GM19452 (cell line): Measurements from ENCODE around the gene ZNF768.
"Not testable (repeated sequence)": the region's sequence is repeated elsewhere in the genome, so short reads cannot be mapped to it uniquely, and the experiment has no call there.

ENCODE experiments used
- ATAC-seq: cut with Tn5 transposase; IDR thresholded peaks from one replicate; pipeline ENCODE4 v1.9.1; 2021; ENCODE audit not compliant: unreplicated experiment

ZNF768 gene

GRCh38 chr16:30533748-30534367 lies 7.5 kb upstream of the ZNF768 start:
- peak; percentile 14 for ATAC-seq

DNA sequence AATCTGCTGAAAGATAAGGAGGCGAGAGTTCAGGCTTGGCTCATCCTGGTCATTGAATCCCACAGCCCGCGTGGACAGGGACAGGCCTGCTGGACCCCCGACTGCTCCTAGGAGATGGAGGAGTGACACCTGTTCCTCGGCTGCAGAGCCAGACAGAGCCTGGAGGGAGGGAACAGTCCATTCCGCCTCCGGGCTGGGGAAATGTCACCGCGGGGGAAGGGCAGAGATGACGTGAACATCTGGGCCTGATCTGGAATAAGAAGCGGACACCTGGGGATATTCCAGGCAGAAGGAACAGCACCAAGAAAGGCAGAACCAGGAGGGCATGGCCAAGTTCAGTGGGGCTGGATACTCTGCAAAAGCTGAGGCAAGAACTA lies 6.8 kb upstream of the ZNF768 start:
- ATAC-seq, result no peak

DNA sequence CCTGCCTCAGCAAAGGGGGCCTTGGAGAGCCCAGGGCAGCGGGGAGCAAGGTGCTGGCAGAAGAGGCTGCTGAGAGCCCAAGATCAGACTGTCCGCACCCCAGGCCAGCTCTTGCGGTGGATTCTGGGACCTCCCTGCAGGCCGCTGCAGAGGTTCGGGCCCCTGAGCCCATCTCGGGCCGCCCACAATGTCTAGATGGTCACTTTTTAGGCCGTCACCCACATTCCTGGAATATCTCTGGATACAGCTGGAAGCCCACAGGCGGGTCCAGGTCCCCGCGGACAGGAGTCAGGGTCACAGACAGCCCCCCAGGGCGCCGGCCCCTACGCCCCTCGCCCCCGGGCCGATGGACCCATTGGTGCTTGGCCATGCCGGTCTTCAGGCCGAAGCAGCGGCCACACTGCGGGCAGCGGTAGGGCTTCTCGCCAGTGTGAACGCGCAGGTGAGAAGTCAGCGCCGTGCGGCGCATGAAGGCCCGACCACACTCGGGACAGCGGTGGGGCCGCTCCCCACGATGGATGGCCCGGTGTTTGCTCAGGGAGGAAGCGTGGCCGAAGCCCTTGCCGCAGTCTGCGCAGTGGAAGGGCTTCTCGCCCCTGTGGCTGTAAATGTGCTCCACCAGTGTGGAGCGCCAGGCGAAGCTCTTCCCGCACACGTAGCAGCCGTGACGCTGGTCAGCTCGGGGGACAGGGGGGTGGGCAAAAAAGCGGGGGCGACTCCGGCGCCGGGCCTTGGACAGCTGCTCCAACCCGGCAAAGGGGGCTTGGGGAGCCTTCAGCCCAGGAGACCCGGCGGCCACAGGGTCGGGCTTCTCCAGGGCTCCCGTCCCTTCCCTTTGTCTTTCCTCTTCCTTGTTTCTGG lies 6.1 kb upstream of the ZNF768 start:
- no peak for ATAC-seq

DNA sequence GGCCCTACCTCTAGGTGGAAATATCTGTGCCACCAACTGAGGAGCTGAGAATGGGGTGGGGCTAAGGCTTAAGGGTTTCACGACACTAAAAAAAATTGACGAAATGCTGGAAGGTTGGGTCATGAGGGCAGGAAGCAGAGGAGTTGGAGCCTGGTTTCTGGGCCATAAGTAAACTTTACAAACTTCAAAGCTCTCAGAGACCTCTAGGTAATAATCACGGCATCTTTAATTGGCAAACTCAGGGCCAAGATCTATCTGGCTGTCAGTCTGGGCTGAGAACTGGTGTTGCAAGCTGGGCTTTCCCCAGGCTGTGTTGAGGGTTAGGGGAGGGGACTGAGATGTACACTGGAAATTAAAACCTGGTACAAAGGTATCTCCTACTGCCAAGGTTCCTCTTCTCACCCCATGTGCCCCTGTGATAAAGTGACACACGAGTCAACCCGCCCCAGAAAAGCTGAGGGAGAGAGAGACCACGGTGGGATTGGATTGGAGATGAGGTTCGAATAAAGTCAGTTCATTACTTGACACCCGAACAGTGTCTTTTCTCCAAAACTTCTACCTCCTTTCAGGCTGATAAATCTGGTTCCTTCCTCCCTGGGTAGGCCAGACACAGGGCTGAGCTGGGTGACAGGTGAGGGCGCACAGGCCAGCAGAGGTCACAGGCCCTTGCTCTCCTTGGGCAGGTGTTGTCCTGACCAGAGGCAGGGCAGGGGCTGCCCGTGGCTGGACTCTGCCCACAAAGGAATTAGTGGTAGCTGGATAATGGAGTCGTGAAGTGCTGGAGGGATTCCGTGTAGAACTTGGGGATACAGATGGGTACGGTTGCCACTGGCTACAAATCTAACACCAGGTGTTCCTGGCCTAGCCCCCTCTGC lies 4.0 kb upstream of the ZNF768 start:
- ATAC-seq, result no peak

GRCh38 chr16:30528799-30529457 lies 2.6 kb upstream of the ZNF768 start:
- ATAC-seq, result no peak

DNA sequence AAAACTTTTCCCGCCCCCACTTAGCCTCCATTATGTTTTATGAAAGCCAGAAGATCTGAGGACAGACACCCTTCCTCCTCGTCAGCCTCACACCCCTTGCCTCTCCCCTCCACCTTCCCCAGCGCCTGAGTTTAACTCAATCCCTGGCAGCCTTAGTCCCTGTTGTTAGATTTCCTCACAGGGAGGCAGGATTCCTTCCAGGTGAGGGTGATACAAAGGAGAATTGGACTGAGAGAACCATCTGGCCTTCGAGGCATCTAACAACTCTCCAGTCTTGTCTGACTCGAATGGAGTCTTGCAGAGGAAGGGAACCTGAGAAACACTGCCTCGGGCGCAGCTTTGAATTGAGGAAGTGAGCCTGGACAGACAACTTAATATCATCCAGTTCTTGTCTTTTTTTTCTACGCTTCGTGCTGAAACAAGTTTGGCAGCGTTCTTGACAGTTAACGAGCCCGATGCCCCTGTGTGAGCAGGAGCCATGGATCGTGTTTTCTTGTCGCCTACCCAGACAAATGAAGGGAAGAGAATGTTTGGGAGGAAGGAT lies 1.3 kb upstream of the ZNF768 start:
- no peak for ATAC-seq

- ATAC-seq, result peak; percentile 76
These were observed 663 bp upstream of the ZNF768 start for GRCh38 chr16:30526823-30527634.

DNA sequence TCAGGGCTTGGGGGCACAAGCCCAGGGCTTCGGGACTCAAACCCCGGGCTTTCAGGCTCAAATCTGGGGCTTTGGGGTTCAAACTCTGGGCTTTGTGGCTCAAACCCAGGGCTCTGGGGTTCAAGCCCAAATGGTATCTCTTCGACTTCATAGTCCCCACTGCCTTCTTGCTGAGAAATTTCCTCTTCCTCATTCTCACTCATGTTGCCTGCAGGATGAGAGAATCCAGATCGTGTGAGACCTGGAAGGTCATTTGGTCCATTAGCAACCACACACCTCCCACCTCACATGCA lies 576 bp downstream of the ZNF768 start:
- ATAC-seq, result no peak

GRCh38 chr16:30524575-30525568 lies 1.5 kb downstream of the ZNF768 start:
- ATAC-seq, result no peak

DNA sequence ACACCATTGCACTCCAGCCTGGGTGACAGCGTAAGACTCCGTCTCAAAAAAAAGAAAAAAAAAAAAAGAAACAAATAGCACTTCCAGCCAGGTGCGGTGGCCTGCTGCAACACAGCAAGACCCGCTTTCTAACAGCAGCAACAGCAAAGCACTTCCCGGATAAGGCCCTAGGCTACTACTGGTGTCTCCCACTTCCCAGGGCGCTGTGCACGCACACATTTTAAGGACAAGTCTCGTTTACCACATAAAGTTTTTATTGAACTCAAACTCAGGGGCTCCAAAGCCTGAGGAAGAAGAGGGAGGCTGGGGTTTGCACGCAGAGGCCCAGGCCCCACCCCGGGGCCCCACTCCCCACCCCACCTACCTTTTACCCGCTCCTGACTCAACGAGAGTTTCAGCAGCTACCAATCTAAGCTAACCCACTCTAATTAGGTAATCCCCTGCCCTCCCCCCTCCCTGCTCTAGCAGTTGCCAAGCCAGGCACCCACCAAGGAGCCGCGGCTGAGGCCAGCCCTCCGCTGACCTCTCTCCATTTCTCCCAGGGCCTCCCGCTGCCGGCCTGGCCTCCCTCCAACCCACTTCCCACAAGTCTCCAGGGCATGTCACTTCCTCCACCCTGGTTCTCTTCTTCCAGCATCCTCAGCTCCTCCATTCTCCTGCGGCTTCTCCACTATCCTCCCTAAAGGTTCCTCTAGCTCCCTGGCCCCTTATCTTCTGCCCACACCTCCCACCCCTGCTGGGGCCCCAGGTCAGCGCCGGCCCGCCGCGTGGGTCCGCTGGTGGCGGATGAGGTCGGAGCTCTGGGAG lies 2.4 kb downstream of the ZNF768 start:
- ATAC-seq, result no peak

- not testable (repeated sequence) for ATAC-seq
These were observed 3.5 kb downstream of the ZNF768 start for GRCh38 chr16:30522702-30523463.

- ATAC-seq, result no peak
These were observed 4.3 kb downstream of the ZNF768 start for GRCh38 chr16:30521873-30522641.

DNA sequence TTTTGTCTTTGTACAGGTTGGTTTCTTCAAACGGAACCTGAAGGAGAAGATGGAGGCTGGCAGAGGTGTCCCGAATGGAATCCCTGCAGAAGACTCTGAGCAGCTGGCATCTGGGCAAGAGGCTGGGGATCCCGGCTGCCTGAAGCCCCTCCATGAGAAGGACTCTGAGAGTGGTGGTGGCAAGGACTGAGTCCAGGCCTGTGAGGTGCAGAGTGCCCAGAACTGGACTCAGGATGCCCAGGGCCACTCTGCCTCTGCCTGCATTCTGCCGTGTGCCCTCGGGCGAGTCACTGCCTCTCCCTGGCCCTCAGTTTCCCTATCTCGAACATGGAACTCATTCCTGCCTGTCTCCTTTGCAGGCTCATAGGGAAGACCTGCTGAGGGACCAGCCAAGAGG lies 4.9 kb downstream of the ZNF768 start:
- no peak for ATAC-seq

DNA sequence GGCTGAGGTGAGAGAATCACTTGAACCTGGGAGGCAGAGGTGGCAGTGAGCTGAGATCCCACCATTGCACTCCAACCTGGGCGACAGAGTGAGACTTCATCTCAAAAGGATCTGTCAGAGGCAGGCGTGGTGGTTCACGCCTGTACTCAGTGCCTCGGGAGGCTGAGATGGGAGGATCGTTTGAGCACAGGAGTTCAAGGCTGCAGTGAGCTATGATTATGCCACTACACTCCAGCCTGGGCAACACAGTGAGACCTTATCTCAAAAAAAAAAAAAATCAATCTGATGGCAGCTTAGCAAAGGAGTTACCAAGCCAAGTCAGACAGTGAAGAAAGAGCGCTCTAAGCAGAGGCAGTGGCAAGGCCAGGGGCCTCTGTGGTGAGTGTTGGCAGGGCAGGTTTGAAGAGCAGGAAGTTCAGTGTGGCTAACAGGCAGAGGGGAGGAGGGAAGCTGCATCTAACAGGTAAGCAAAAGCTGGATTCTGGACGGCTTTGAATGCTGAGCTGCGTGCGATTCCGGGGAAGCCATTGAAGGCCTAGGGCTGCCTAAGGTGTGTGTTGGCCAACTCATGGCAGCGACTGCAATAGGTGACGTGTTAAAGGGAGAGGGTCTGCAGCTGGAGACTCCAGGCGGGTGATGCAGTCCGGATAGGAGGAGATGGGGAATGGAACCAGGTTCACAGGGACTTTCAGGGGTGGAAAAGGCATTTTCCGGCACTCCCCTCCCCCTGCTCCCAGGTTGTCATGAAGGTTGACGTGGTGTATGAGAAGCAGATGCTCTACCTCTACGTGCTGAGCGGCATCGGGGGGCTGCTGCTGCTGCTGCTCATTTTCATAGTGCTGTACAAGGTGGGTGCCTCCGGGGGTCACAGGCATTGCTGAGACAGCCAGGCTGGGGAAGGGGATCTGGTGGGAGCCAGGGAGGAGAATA lies 7.0 kb downstream of the ZNF768 start:
- ATAC-seq, result no peak

DNA sequence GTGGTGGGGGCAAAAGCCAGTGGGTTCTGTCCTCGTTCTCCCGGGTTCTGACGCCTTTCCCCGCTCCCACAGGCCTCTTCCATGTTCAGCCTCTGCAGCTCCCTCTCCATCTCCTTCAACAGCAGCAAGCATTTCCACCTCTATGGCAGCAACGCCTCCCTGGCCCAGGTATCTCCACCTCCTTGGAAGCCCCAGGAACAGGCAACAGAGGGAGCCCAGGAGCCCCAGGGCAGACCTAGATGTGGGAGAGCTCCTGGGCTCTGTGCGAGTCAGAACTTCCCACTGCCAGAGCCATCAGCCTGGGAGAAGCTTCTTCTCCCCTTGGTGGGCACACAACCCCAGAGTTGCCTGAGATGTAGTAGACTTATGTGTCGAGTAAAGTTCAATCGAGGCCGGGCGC lies 7.8 kb downstream of the ZNF768 start:
- no peak for ATAC-seq

GRCh38 chr16:30515275-30515674 lies 11.1 kb downstream of the ZNF768 start:
- no peak for ATAC-seq
